GM19397 (cell line): Measurements from ENCODE around the gene VAMP2.

Experiments used
- ATAC-seq: cut with Tn5 transposase; IDR thresholded peaks from one replicate; pipeline ENCODE4 v1.9.1; 2021; ENCODE audit warnings: mild to moderate bottlenecking, moderate library complexity; ENCODE audit not compliant: unreplicated experiment

Gene VAMP2

GRCh38 chr17:8143581-8144400, 19.0 kb downstream of the VAMP2 start:
- no peak for ATAC-seq

GRCh38 chr17:8142887-8143580, 19.7 kb downstream of the VAMP2 start:
- no peak for ATAC-seq

DNA sequence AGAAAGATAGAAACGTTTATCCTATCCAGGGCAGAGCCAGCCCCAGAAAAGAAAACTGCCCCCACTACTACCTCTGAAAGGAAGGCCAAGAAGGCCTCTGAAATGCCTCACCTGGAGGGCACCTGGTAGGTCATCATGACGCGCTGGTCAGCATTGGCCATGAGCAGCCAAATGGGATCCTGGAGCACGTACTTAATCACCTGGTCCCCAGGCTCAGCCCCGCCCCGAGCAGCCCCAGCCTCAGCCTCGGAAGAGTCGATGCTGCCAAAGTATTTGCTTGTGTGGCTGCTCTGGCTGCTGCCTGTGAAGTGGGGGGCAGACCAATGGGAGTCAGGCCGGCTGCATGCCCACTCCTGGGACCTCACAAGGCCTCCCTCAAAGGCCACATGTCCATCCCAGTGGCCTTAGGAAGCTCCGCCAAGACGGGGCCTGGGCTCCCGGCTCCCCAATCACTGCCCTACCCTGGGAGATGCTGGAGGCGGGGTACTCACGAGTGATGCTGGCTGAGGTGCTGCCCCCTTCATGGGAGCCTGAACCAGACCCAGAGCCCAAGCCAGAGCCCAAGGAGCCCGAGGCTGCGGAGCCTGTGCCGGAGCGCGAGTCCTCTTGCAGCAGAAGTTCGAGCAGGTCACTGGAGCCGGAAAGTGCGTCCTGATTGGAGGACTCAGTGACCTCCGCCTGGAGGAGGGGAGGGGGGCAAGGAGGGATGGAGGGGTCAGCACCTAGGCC, 20.4 kb downstream of the VAMP2 start:
- no peak for ATAC-seq

- no peak for ATAC-seq
Measured at GRCh38 chr17:8141741-8142140, 21.0 kb downstream of the VAMP2 start.

- ATAC-seq = no peak
Measured at GRCh38 chr17:8141045-8141444, 21.7 kb downstream of the VAMP2 start.

DNA sequence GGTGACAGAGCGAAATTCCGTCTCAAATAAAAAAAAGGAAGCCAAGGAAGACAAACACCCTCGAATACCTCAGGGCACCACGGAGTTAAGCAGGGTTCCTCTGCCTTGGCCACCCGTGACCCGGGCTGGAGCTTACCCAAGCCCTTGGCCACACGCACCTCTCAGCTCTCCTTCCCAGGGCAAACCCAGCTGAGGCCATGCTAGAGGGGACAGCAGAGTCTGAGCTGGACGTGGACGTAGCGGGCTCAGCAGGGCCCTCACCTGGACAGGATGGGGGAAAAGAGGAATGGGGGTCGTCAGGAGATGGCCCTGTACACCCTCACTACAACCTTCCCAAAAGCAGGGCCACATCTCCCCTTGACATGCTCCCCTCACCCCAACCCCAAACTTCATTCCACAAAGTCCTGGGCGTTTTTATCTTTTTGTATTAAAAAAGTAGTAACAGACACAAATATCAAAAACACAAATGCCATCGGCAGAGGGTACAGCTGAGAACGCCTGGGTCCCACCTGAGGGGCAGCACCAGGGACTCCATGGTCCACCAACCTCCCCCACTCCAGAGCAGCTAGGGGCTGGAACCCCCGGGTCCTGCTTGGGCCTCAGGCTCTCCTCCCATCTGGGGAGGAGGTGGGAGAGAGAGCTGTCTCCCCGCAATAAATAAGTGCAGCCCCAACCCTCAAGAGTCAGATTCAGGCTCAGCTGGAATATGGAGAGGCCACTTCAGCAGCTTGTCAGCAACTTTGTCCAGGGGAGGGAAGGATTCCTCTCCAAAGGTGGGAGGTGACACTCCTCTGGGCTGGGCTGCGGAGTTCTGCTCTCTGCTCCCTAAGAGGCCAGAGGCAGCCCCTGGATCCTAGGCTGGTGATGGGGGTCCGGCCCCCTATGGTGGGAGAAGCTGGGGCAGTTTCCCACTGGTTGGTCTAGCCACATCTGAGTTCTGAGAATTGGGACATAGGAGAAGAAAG, 22.4 kb downstream of the VAMP2 start:
- no peak for ATAC-seq

DNA sequence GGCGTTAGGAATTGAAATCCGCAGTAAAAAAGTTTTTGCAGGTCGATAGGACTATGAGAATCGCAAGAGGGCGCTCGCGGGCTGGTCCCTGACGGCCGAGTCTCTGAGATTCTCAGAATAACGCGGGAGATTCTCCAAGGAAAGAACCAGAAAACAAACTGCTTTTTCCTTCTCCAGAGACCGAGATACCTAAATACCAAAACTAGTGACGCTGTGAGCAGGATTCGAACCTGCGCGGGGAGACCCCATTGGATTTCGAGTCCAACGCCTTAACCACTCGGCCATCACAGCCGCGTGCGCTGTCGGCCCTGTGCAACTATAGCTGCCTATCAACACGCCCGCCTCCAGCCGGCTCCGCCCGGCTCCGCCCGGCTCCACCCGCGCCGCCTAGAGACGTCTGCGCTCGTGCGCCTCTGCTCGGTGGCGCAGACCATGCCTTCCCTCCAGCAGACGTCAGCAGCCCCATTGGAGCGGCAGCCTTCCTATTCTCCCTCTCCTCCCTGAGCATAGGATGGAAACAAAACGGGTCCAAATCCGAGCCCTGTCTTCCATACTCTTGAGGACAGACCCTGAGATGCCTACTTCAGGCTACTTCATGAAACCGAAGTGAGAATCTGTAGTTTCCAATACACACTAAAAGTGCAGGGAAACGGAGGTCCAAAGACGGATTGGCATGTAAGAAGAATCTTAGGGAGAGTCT, 23.9 kb downstream of the VAMP2 start:
- peak; percentile 89 for ATAC-seq

DNA sequence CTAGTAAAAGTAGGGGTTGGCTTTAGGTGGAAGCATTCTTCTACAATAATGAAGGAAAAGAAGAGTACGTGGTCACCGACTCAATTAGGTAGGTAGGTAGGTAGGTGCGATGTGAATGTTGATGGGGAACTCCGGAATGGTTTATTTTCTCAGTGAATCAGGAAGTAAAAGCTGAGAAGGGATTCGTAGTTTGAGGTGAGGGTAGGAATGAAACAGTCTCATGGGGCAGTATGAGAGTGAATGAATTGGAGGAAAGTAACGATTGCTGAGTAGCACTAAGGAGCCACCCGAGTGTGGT, 24.4 kb downstream of the VAMP2 start:
- no peak for ATAC-seq

GRCh38 chr17:8137645-8138373, 24.9 kb downstream of the VAMP2 start:
- ATAC-seq = no peak

- no peak for ATAC-seq
Measured at GRCh38 chr17:8133941-8134340, 28.8 kb downstream of the VAMP2 start.

GRCh38 chr17:8133399-8133798, 29.3 kb downstream of the VAMP2 start:
- ATAC-seq = no peak

DNA sequence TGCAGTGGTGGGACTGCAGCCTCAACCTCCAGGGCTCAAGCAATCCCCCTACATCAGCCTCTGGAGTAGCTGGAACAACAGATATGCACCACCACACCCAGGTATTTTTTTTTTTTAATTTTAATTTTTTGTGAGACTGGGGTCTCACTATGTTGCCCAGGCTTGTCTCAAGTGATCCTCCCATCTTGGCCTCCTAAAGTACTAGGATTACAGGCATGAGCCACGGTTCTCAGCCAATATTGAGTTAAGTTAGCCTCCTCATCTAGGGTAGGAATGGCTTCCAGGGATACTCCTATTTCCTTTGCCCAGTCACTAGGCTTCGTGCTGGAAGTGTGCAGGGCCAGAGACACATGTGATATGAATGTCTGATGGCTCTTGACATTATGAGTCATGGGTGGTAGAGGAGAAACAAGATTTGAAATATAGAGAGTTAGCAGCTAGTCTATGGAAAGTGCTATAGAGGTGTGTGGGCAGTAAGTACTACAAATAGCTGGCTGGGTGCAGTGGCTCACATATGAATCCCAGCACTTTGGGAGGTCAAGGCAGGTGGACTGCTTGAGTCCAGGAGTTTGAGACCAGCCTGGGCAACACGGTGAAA, 30.8 kb downstream of the VAMP2 start:
- ATAC-seq = no peak

DNA sequence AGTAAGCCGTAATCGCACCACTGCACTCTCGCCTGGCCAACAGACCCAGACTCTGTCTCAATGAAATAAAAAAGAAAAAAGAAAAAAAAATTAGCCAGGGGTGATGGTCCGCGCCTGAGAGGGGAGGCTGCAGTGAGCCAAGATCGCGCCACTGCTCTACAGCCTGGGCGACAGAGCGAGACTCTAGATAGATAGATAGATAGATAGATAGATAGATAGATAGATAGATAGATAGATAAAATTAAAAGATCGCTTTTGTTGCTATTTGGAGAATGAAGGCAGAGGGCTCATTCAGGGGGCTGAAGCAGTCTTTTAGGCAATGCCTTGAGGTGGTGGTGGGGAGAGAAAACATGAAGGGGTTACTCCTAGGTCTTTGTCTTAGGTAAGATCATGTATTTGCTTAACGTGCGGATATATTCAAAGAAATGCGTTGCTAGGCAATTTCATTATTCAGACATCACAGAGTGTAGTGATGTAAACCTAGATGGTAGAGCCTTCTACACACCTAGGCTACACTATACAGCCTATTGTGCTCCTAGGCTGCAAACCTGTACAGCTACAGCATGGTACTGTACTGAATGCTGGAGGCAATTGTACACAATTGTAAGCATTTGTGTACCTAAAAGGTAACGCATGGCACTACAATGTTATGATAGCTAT, 34.5 kb downstream of the VAMP2 start:
- ATAC-seq = no peak

DNA sequence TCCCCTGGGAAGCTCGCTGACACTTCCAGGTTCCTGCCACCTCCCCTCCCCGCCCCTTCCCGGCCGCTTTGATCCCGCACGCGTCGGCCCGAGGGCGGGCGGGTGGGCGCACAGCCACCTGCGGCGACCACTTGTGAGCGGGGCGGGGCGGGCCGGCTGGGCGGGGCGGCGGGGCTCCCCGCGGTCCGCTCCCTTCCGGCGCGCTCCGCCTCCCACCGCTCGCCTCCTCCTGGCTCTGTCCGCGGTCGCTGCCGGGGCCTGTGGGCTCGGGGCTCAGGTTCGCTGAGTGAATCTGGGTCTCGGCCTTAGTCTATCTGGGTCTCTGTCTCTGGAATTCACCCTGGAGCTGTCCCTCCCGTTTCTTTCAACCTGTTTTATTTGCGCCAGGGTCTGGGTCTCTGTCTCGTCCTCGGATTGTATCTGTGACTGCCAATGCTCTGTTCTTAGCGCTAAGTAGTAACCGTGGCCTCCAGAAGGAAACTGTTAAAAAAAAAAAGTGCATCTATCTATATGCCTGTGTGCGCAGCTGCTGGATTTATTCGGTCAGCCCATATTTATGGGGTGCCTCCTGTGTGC, 36.2 kb downstream of the VAMP2 start:
- ATAC-seq = no peak

GRCh38 chr17:8125947-8126490, 36.7 kb downstream of the VAMP2 start:
- ATAC-seq = no peak

DNA sequence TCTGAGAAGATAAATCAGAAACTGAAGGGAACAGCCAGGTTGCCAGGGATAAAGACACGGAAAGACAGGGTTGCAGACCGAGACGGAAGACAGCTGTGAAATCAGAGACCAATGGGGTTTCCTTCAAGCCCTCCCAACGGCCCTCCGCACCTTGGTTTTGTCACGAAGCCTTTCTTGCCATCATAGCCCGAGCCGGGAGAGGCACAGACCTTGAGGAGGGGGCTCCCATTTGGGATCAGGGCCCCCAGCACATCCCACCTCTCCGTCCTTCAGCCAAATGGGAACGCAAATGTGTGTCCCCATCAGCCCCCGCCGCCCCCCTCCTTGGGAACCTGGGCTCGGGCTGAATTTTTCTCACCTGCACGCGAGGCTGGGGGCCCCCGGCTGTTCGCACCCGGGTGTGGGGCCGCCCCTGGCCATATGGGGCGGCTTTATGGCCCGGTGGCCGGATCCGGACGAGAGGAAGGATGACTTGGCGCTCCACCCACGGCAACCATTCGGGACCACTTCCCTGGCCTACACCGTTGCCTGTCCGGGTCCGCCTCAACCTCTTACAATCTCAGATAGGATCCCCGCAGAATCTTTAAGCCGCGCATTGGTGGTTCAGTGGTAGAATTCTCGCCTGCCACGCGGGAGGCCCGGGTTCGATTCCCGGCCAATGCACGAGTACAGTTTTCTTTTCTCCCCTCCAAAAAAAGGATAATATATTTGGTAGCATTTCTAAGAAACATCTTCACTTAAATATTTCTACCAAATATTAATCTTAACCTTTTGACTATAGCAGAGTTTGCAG, 37.4 kb downstream of the VAMP2 start:
- ATAC-seq = no peak
